IPS-20b (cell line): ENCODE measurements around the gene DDAH1.

ENCODE experiments used
- H3K27ac ChIP-seq: one replicate; pipeline ENCODE4 v1.5.1; 2013; ENCODE audit warnings: low read length
- H3K27me3 ChIP-seq: 2 replicates; pipeline ENCODE4 v1.6.1; 2013; ENCODE audit warnings: mild to moderate bottlenecking, low read length, inconsistent platforms; ENCODE audit not compliant: insufficient read depth
- H3K36me3 ChIP-seq: 2 replicates; pipeline ENCODE4 v1.6.1; 2013; ENCODE audit warnings: low read depth, mild to moderate bottlenecking, inconsistent platforms, low read length, moderate library complexity; ENCODE audit not compliant: insufficient read depth
- H3K4me1 ChIP-seq: 2 replicates; pipeline ENCODE4 v1.6.1; 2013; ENCODE audit warnings: mild to moderate bottlenecking, control low read depth, inconsistent platforms, low read length, moderate library complexity; ENCODE audit not compliant: insufficient read depth
- H3K4me3 ChIP-seq: 2 replicates; pipeline ENCODE4 v1.5.1; 2013; ENCODE audit warnings: mild to moderate bottlenecking, low read length, inconsistent platforms
- H3K9ac ChIP-seq: 2 replicates; pipeline ENCODE4 v1.6.1; 2013; ENCODE audit warnings: low read depth, mild to moderate bottlenecking, inconsistent platforms, low read length, moderate library complexity
- H3K9me3 ChIP-seq: 2 replicates; pipeline ENCODE4 v1.6.1; 2013; ENCODE audit warnings: mild to moderate bottlenecking, low read depth, low read length, inconsistent platforms; ENCODE audit not compliant: insufficient read depth

The DDAH1 gene

GRCh38 chr1:85330711-85331290, 134.2 kb downstream of the DDAH1 start:
- H3K9ac ChIP-seq: no peak overlapping the region
- no peaks in the 10 kb centered on the region for H3K9me3 ChIP-seq
- H3K36me3 ChIP-seq: no peaks in the 10 kb centered on the region
- no peaks in the 10 kb centered on the region for H3K27me3 ChIP-seq
- peaks cover 30% of the 10 kb centered on the region for H3K4me1 ChIP-seq
- no peak overlapping the region for H3K27ac ChIP-seq
- no peak overlapping the region for H3K4me3 ChIP-seq

GRCh38 chr1:85330214-85330631, 134.7 kb downstream of the DDAH1 start:
- H3K9me3 ChIP-seq: no peaks in the 10 kb centered on the region
- no peak overlapping the region for H3K9ac ChIP-seq
- H3K36me3 ChIP-seq: no peaks in the 10 kb centered on the region
- H3K4me1 ChIP-seq: peaks cover 33% of the 10 kb centered on the region
- no peaks in the 10 kb centered on the region for H3K27me3 ChIP-seq
- no peak overlapping the region for H3K27ac ChIP-seq
- H3K4me3 ChIP-seq: no peak overlapping the region

GRCh38 chr1:85328713-85329397, 136.1 kb downstream of the DDAH1 start:
- Histone ChIP-seq H3K4me1 (peaks cover 42% of the 10 kb centered on the region), H3K27me3 (no peaks in the 10 kb centered on the region), H3K9me3 (no peaks in the 10 kb centered on the region), H3K9ac (no peak overlapping the region; the same call in 1 of the 2 replicates), H3K27ac (no peak overlapping the region), H3K4me3 (no peak overlapping the region), H3K36me3 (no peaks in the 10 kb centered on the region)

GRCh38 chr1:85327759-85328158, 137.2 kb downstream of the DDAH1 start:
- no peak overlapping the region for H3K27ac ChIP-seq
- no peak overlapping the region for H3K4me3 ChIP-seq
- no peaks in the 10 kb centered on the region for H3K9me3 ChIP-seq
- H3K9ac ChIP-seq: no peak overlapping the region
- peaks cover 42% of the 10 kb centered on the region for H3K4me1 ChIP-seq
- no peaks in the 10 kb centered on the region for H3K27me3 ChIP-seq
- no peaks in the 10 kb centered on the region for H3K36me3 ChIP-seq

GRCh38 chr1:85326851-85327250, 138.1 kb downstream of the DDAH1 start:
- Histone ChIP-seq H3K27me3 (no peaks in the 10 kb centered on the region), H3K4me1 (peaks cover 42% of the 10 kb centered on the region), H3K36me3 (no peaks in the 10 kb centered on the region), H3K4me3 (no peak overlapping the region), H3K9me3 (no peaks in the 10 kb centered on the region), H3K9ac (no peak overlapping the region), H3K27ac (no peak overlapping the region)

- Histone ChIP-seq H3K9ac (no peak overlapping the region), H3K27ac (no peak overlapping the region), H3K4me3 (no peak overlapping the region), H3K9me3 (no peaks in the 10 kb centered on the region), H3K27me3 (no peaks in the 10 kb centered on the region), H3K4me1 (peaks cover 42% of the 10 kb centered on the region), H3K36me3 (no peaks in the 10 kb centered on the region)
Observed at GRCh38 chr1:85326336-85326735, 138.6 kb downstream of the DDAH1 start.

GRCh38 chr1:85325920-85326319, 139.0 kb downstream of the DDAH1 start:
- Histone ChIP-seq H3K9me3 (no peaks in the 10 kb centered on the region), H3K4me1 (peaks cover 42% of the 10 kb centered on the region), H3K27ac (no peak overlapping the region), H3K9ac (no peak overlapping the region), H3K4me3 (no peak overlapping the region), H3K27me3 (no peaks in the 10 kb centered on the region), H3K36me3 (no peaks in the 10 kb centered on the region)

GRCh38 chr1:85323770-85324169, 141.2 kb downstream of the DDAH1 start:
- H3K27ac ChIP-seq: no peak overlapping the region
- H3K36me3 ChIP-seq: no peaks in the 10 kb centered on the region
- peaks cover 27% of the 10 kb centered on the region for H3K4me1 ChIP-seq
- no peaks in the 10 kb centered on the region for H3K9me3 ChIP-seq
- no peak overlapping the region for H3K9ac ChIP-seq
- no peak overlapping the region for H3K4me3 ChIP-seq
- H3K27me3 ChIP-seq: no peaks in the 10 kb centered on the region

- Histone ChIP-seq H3K4me3 (no peak overlapping the region), H3K27ac (no peak overlapping the region), H3K4me1 (peaks cover 23% of the 10 kb centered on the region), H3K27me3 (no peaks in the 10 kb centered on the region), H3K36me3 (no peaks in the 10 kb centered on the region), H3K9me3 (no peaks in the 10 kb centered on the region), H3K9ac (no peak overlapping the region)
Observed at GRCh38 chr1:85322655-85323054, 142.3 kb downstream of the DDAH1 start.

- Histone ChIP-seq H3K4me3 (no peak overlapping the region), H3K4me1 (peaks cover 15% of the 10 kb centered on the region), H3K27ac (no peak overlapping the region), H3K9ac (no peak overlapping the region), H3K27me3 (no peaks in the 10 kb centered on the region), H3K9me3 (no peaks in the 10 kb centered on the region), H3K36me3 (no peaks in the 10 kb centered on the region)
Observed at GRCh38 chr1:85321237-85321964, 143.6 kb downstream of the DDAH1 start.

GRCh38 chr1:85320371-85321131, 144.4 kb downstream of the DDAH1 start:
- Histone ChIP-seq H3K9me3 (no peaks in the 10 kb centered on the region), H3K4me3 (no peak overlapping the region), H3K27me3 (no peaks in the 10 kb centered on the region), H3K27ac (no peak overlapping the region), H3K9ac (no peak overlapping the region), H3K36me3 (no peaks in the 10 kb centered on the region), H3K4me1 (peaks cover 15% of the 10 kb centered on the region)
